AG09319 (cell line): Measurements from ENCODE around the gene PSD4.

Source experiments
- DNase-seq: peaks from one replicate; pipeline ENCODE4 v3.0.0-alpha.2; 2010; ENCODE audit warnings: low read depth; ENCODE audit errors: extremely low read depth
- TF ChIP-seq, protein P1 (sequence below): IDR thresholded peaks from 2 replicates; pipeline ENCODE4 v1.5.1; 2011; ENCODE audit warnings: low read depth, mild to moderate bottlenecking, inconsistent platforms, low read length, moderate library complexity

Gene PSD4

DNA sequence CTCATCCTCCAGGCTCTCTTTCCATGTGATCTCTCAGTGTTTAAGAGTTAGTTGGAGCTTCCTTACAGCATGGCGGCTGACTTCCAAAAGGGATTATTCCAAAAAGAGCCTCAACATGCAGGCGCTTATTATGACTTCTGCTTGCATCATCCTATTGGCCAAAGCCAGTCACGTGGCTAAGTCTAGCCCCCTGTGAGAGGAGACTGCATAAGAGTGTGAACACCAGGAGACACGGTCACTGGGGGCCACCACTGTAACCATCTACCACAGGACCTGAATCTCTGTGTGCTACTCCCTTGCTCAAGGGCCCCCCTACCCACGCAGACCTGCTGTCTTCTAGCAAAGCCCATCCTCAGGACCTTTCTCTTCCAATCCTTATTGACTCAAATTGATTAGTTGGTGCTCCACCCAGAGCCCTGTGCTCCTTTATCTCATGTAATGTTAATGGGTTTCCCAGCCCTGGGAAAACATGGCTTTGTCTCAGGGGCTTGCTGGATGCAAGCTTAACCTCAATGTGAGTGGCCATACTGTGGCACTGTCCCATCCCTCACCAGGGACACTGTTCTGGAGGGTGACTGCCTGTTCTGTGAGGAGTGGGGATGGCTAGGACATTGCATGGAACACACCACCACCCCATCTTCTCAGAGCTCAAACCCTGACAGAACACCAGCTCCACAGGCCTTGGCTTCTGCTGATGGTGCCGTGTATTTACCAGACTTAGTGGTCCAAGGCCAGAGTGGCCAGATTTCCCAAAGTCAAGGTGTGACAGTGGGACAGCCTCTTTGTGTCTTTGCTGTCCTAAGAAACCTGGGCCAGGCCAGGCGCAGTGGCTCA is 42.2 kb upstream of the PSD4 start:
- TF ChIP-seq, protein P1, sequence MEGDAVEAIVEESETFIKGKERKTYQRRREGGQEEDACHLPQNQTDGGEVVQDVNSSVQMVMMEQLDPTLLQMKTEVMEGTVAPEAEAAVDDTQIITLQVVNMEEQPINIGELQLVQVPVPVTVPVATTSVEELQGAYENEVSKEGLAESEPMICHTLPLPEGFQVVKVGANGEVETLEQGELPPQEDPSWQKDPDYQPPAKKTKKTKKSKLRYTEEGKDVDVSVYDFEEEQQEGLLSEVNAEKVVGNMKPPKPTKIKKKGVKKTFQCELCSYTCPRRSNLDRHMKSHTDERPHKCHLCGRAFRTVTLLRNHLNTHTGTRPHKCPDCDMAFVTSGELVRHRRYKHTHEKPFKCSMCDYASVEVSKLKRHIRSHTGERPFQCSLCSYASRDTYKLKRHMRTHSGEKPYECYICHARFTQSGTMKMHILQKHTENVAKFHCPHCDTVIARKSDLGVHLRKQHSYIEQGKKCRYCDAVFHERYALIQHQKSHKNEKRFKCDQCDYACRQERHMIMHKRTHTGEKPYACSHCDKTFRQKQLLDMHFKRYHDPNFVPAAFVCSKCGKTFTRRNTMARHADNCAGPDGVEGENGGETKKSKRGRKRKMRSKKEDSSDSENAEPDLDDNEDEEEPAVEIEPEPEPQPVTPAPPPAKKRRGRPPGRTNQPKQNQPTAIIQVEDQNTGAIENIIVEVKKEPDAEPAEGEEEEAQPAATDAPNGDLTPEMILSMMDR = no peak
- no peak for DNase-seq

DNA sequence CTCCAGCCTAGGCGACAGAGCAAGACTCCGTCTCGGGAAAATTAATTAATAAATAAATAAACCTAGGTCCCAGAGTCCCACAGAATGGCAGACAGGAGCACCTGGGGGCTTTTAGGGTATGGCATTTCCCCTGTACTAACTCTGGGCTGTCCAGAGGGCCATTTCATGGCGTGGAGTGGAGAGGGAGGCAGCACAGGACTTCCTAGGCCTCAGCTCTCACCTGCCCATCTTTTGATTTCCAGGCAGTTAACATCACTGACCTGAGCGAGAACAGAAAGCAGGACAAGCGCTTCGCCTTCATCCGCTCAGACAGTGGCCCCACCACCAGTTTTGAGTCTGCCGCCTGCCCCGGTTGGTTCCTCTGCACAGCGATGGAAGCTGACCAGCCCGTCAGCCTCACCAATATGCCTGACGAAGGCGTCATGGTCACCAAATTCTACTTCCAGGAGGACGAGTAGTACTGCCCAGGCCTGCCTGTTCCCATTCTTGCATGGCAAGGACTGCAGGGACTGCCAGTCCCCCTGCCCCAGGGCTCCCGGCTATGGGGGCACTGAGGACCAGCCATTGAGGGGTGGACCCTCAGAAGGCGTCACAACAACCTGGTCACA is 41.3 kb upstream of the PSD4 start:
- no peak for DNase-seq
- TF ChIP-seq, protein P1 = no peak

DNA sequence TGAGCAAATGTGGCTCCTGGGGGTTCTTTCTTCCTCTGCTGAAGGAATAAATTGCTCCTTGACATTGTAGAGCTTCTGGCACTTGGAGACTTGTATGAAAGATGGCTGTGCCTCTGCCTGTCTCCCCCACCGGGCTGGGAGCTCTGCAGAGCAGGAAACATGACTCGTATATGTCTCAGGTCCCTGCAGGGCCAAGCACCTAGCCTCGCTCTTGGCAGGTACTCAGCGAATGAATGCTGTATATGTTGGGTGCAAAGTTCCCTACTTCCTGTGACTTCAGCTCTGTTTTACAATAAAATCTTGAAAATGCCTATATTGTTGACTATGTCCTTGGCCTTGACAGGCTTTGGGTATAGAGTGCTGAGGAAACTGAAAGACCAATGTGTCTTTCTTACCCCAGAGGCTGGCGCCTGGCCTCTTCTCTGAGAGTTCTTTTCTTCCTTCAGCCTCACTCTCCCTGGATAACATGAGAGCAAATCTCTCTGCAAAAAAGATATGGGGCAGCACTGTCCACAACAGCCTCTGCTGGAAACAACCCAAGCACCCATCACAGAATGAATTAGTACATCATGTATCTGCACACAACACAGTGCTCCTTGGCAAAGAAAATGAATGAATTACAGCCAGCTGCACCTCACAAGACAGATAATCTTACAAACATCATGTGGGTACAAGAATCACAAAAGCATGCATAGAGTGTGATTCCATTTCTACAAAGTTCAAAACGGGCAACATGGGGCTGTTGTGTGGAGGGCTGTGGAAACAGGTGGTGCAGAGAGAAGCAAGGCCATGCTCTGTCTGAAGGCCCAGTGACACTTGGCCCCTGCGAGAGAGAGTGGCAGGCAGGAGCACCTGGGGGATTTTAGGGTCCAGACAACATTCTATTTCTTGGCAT is 39.8 kb upstream of the PSD4 start:
- DNase-seq = no peak
- TF ChIP-seq, protein P1 = no peak

DNA sequence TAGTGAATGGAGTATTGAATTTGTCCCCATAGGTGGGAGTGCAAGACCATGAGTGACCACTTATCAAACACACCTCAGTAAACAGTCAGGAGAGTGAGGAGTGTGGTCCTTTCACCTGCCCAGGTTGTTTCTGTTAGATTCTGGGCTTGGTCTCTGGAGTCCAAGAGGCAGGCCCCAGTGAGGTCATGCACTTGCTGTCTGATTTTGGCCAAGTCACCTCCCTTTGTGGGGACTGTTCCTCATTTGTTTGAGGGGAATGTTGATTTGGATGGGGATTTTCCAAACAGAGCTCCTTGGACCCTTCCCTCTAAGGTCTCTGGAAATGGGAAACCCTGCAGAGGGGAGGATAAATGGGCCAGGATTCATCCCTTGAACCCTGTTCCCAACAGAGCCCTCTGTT is 39.1 kb upstream of the PSD4 start:
- no peak for DNase-seq
- TF ChIP-seq, protein P1 = no peak

DNA sequence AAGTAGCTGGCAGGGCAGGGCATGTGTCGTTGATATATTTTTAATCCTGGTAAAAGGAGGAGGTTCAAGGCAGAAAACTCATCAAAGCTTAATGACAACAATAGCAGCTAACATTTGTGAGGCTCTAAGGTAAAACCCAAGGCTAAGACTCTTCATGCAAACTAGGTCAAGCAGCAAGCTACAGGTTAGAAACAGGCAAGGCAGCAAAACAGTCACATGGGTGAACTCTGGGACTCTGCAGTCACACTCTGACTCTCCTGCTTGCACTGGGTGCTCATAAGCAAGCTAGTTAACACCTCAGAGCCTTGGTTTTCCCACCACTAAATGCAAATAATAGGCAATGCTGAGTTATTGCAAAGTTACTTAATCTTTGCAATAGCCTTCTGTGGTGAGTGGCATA is 38.5 kb upstream of the PSD4 start:
- TF ChIP-seq, protein P1 = no peak
- no peak for DNase-seq

DNA sequence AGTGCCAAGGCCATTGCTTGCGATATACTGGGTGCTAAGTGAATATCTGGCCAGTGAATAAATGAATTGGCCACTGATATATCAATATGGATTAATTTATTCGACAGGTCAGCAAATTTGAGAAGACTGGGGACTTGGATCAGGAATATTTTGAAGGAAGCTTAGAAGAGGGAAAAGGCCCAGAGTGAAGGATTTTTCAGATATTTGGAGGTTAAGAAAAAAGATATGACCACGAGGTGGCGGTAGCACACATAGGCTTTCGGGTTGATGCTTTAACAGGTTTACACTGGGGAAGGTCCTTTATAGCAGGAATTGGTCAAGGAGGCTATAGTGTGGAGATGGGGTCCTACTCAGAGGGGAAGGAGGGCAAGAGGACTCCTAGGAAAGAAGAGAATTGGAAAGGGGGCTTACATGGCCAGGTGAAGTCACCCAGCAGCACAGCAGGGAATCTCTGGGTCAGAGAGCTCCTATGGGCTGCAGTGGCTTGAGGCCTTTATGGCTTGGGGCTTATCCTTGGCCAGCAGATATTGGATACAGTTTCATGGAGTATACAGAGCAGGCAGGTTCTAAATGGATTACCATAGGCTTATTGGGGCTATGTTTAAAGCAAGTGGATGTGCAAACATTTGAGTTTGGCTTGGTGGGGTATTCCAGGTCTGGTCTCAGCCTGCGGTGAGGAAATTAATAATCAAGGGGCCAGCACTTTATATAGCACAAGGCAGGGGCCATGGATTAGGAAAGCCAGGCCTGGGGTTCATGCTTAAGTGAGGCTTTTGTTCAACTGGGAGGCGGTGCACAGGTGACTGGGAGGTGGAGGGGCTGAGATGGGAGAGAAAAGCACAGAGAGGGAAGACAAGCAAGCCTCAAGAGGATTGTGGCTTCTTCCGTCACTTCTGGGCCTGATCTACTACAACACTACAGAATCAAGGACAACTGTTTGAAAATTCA is 36.7 kb upstream of the PSD4 start:
- TF ChIP-seq, protein P1 = peak; percentile 64
- peak; percentile 14 for DNase-seq
